Measurements from ENCODE around the gene GCHFR. TPM values are rescaled to one million over a fixed set of nuclear protein-coding genes. Genes with fewer than 3 reads are reported as not detected.

GCHFR gene
- total RNA-seq, 2 experiments from 2014 or later: 13.5 to 14.8 TPM

- H3K4me1 ChIP-seq (ENCODE audit: insufficient read depth, low read length): no peaks in the 10 kb centered on the region
- H3K9me3 ChIP-seq (ENCODE audit: control insufficient read depth in 1 of 2, insufficient read depth in 1 of 2, low read length in 2 of 2): no peaks in the 10 kb centered on the region
- no peak overlapping the region for H3K4me3 Mint-ChIP-seq
- ChIA-PET CTCF (interaction anchor here (1.0 kb wide), 1 partner anchor 14 kb away, joined by 4 read pairs; no protein-coding TSS in a partner anchor), POLR2A (no interaction called here)
- ATAC-seq (ENCODE audit: poor library complexity) (no peak), DNase-seq (no peak)
- peaks cover 24% of the 10 kb centered on the region for H3K4me1 Mint-ChIP-seq (ENCODE audit: low read depth)
- TF ChIP-seq CTCF (IDR thresholded peaks at IDR 0.05): no peak
- intact Hi-C loops (cut with DNase I, micrococcal nuclease): no loop called here
- H3K4me3 ChIP-seq (ENCODE audit: low read length): no peak overlapping the region
- peaks cover 39% of the 10 kb centered on the region for H3K36me3 Mint-ChIP-seq (ENCODE audit: low read depth)
- H3K27me3 ChIP-seq (ENCODE audit: control insufficient read depth in 1 of 2, insufficient read depth in 2 of 2, low read length in 2 of 2): no peaks in the 10 kb centered on the region
- H3K27ac ChIP-seq (ENCODE audit: low read depth in 1 of 2, low read length in 2 of 2): no peak overlapping the region
- H3K36me3 ChIP-seq (ENCODE audit: insufficient read depth, low read length): peaks cover 19% of the 10 kb centered on the region
- H3K27ac Mint-ChIP-seq: no peak overlapping the region
- H3K27me3 Mint-ChIP-seq: no peaks in the 10 kb centered on the region
- H3K9me3 Mint-ChIP-seq: no peaks in the 10 kb centered on the region
Observed at GRCh38 chr15:40796041-40796440, 32.2 kb downstream of the GCHFR start.

- H3K4me1 Mint-ChIP-seq (ENCODE audit: low read depth): peaks cover 24% of the 10 kb centered on the region
- no peak for DNase-seq
- Histone ChIP-seq H3K27me3 (ENCODE audit: control insufficient read depth in 1 of 2, insufficient read depth in 2 of 2, low read length in 2 of 2) (no peaks in the 10 kb centered on the region), H3K9me3 (ENCODE audit: control insufficient read depth in 1 of 2, insufficient read depth in 1 of 2, low read length in 2 of 2) (no peaks in the 10 kb centered on the region), H3K36me3 (ENCODE audit: insufficient read depth, low read length) (peaks cover 19% of the 10 kb centered on the region), H3K4me1 (ENCODE audit: insufficient read depth, low read length) (no peaks in the 10 kb centered on the region), H3K27ac (ENCODE audit: low read depth in 1 of 2, low read length in 2 of 2) (no peak overlapping the region), H3K4me3 (ENCODE audit: low read length) (no peak overlapping the region)
- no peaks in the 10 kb centered on the region for H3K27me3 Mint-ChIP-seq
- H3K27ac Mint-ChIP-seq: no peak overlapping the region
- peaks cover 42% of the 10 kb centered on the region for H3K36me3 Mint-ChIP-seq (ENCODE audit: low read depth)
- no peaks in the 10 kb centered on the region for H3K9me3 Mint-ChIP-seq
- POLR2A ChIA-PET: no interaction called here
- no peak for ATAC-seq (ENCODE audit: poor library complexity)
- no peak overlapping the region for H3K4me3 Mint-ChIP-seq
- TF ChIP-seq CTCF (IDR thresholded peaks at IDR 0.05): no peak
- intact Hi-C loops (cut with DNase I, micrococcal nuclease): no loop called here
- CTCF ChIA-PET: interaction anchor here (1.0 to 1.1 kb wide), 2 partner anchors 9 to 14 kb away, joined by 3 to 4 read pairs; no protein-coding TSS in a partner anchor
Observed at GRCh38 chr15:40796512-40796911, 32.6 kb downstream of the GCHFR start.

- Histone ChIP-seq H3K9me3 (ENCODE audit: control insufficient read depth in 1 of 2, insufficient read depth in 1 of 2, low read length in 2 of 2) (no peaks in the 10 kb centered on the region), H3K36me3 (ENCODE audit: insufficient read depth, low read length) (peaks cover 17% of the 10 kb centered on the region), H3K27me3 (ENCODE audit: control insufficient read depth in 1 of 2, insufficient read depth in 2 of 2, low read length in 2 of 2) (no peaks in the 10 kb centered on the region), H3K4me3 (ENCODE audit: low read length) (no peak overlapping the region), H3K4me1 (ENCODE audit: insufficient read depth, low read length) (peaks cover 2% of the 10 kb centered on the region), H3K27ac (ENCODE audit: low read depth in 1 of 2, low read length in 2 of 2) (no peak overlapping the region)
- POLR2A ChIA-PET: no interaction called here
- Mint-ChIP-seq H3K9me3 (no peaks in the 10 kb centered on the region), H3K27me3 (no peaks in the 10 kb centered on the region), H3K4me3 (no peak overlapping the region), H3K27ac (no peak overlapping the region), H3K36me3 (ENCODE audit: low read depth) (peaks cover 38% of the 10 kb centered on the region), H3K4me1 (ENCODE audit: low read depth) (peaks cover 28% of the 10 kb centered on the region)
- CTCF ChIA-PET: no interaction called here
- intact Hi-C loops (cut with DNase I, micrococcal nuclease): no loop called here
- DNase-seq: no peak
- no peak for ATAC-seq (ENCODE audit: poor library complexity)
- TF ChIP-seq CTCF (IDR thresholded peaks at IDR 0.05): no peak
Observed at GRCh38 chr15:40799523-40799922, 35.7 kb downstream of the GCHFR start.

Data from CD4-positive, alpha-beta T cell (primary cell).